HG03432 (cell line): ENCODE measurements around the gene MLNR.

Experiments
- ATAC-seq: cut with Tn5 transposase; IDR thresholded peaks from one replicate; pipeline ENCODE4 v1.9.1; 2021; ENCODE audit warnings: mild to moderate bottlenecking, moderate library complexity; ENCODE audit not compliant: unreplicated experiment

The MLNR gene

DNA sequence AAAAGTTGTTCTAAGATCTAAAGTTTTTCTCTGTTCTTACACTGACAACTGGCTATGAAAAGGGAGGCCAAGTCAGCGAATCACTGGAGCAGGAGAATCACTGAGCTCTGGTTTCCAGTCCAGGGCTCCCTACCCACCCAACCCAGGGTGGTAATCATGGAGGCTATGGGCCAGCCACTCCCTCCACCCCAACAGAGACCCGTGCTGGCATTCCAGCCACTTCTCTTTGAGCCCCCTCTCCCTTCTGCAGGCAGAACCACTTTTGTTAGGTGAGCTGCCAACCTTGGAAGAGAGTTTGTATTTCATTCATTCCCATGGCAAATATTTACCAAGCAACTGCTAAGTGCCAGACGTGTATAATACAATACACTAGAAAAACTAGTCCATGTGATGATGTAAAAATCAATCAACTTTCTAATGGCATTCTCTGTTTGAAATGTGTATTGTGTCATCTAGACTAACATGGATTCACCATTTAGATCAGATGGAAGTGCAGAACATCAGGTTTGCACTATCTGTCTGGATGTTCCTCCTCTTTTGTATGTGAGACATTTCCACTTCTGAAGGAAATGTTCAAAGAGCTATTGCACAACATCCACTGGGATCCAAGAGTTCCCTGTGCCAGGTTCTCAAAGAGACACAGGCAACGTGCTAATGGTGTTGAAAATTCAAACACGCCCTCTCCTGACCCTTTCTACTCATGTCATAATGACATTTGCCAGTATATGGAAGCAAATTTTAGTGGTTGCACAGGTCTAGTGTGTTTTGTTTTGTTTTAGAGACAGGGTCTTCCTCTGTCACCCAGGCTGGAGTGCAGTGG is 5.3 kb downstream of the MLNR start:
- ATAC-seq: no peak

- ATAC-seq: no peak
These were observed 6.5 kb downstream of the MLNR start for GRCh38 chr13:49226613-49227012.

DNA sequence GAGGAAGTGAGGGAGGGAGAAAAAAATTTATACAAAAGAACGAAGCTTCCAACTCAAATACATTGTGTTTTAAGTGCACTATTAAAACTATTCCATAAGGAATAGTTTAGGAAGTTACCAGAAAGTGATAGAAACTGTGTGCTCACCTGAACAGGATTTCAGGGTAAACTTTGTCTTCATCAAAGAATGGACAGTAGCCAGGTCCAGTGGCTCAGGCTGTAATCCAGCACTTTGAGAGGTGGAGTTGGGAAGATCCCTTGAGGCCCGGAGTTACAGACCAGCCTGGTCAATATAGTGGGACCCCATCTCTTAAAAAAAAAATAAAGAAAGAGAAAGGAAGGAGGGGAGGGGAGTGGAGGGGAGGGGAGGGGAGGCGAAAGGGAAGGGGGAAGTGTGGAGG is 14.6 kb downstream of the MLNR start:
- no peak for ATAC-seq

DNA sequence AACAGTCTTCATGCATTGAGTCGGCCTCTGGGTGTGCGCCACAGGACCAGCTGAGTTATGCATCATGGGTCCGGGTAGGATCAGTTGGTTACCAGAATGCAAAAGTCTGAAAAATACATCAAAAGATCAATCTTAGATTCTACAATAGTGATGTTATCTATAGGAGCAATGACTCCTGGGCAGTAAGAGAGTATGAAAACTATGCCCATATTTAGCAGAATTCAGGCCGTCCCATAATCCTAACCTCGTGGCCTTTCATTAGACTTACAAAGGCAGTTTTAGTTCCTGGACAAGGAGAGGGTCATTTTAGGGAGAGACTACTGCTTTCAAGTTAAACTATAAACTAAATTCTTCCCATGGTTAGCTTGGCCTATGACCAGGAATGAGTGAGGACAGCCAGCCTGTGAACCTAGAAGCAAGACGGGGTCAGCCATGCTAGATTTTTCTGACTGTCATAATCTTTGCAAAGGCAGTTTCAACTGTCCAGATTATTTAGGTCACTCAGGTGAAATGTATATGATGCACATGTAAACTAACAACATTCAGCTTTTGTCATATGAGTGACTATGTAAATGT is 15.8 kb downstream of the MLNR start:
- ATAC-seq: no peak

GRCh38 chr13:49238621-49239020 is 18.5 kb downstream of the MLNR start:
- ATAC-seq: no peak

- ATAC-seq: no peak
These were observed 19.9 kb downstream of the MLNR start for GRCh38 chr13:49240017-49240416.

DNA sequence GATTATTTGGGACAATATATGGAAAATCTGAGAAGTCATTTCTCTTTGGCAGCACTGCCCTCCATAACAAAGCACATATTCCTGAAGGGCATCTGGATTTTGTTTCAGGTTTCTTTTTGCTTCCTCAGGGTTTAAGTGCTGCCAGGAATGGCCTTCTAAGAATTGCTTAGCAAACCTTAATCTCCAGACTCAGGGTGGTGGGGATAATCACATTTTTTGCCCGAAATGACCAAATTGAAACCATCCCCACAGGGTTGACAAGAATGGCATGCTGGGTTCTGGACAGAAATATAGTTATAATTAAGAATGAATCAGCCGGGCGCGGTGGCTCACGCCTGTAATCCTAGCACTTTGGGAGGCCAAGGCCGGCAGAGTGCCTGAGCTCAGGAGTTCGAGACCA is 21.2 kb downstream of the MLNR start:
- ATAC-seq: no peak

- no peak for ATAC-seq
These were observed 25.0 kb downstream of the MLNR start for GRCh38 chr13:49245101-49245500.

GRCh38 chr13:49246850-49247642 is 26.9 kb downstream of the MLNR start:
- peak; percentile 40 for ATAC-seq

DNA sequence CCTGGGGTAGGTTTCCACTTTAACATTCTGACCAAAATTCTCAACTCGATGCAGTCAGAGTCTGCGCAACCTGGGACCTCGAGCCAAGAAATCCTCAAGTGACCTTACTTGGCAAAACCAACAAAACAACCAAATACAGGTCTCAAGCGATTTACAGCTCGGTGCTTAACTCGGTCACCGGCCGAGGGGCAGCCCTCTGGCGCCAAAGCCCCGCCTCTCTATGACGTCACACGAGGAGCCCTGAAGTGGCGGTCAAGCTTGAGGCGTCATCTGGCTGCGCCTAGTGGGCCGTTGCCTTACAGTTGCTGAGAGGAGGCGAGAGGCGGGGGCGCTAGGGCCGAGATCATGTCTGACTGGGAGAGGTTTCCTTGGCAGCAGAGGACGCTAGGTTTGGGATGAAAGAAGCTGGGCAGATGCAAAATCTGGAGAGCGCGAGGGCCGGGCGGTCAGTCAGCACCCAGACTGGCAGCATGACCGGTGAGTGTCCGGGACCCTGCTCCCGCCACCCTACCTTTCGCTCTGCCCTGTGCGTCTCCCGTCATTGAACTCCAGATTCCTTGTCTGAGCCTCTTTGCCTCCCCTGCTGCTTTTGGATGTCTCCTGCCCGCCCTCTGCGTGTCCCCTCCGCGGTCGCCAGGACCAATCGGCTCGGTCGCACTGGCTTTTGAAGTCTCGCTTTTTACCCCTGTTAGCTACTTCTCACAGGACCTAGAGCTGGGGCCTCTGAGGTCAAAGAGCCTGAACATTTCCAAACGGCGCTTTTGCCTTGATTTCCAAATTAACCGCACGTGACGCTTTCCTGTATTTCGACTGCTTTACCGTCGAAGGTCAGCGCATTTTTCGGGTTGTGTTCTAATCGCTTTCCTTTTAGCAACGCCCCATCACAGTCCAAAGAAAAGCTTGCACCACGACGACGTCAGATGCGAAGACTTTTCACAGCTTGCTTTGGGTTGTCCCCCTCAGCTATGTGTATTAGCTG is 27.8 kb downstream of the MLNR start, which contains the start of gene CDADC1:
TSS of gene CDADC1 (plus strand) at position 283 of the 979 bp plus-strand sequence. CDS start at position 396, 113 bp downstream.
- peak; percentile 95 for ATAC-seq

- no peak for ATAC-seq
These were observed 28.5 kb downstream of the MLNR start for GRCh38 chr13:49248622-49249002.

GRCh38 chr13:49251326-49251725 is 31.2 kb downstream of the MLNR start:
- ATAC-seq: no peak

- no peak for ATAC-seq
These were observed 33.2 kb downstream of the MLNR start for GRCh38 chr13:49253310-49253709.

DNA sequence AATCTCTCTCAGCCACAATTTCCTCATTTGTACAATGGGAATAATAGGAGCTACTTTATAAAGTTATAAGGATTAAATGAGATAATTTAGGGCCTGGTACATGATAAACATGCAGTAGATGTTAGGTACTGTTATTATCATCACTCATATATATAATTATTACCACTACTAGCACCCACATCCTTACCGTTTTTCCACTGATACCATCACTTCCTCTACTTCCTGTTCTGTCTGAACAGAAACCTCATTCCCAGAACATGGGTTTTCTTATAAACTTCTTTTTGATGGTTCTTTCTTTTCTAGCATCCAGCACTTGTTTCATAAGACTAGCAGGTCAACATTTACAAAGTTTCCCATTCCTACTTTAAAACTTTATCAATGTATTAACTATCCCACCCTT is 33.9 kb downstream of the MLNR start:
- no peak for ATAC-seq

GRCh38 chr13:49256841-49257240 is 36.7 kb downstream of the MLNR start:
- ATAC-seq: no peak

DNA sequence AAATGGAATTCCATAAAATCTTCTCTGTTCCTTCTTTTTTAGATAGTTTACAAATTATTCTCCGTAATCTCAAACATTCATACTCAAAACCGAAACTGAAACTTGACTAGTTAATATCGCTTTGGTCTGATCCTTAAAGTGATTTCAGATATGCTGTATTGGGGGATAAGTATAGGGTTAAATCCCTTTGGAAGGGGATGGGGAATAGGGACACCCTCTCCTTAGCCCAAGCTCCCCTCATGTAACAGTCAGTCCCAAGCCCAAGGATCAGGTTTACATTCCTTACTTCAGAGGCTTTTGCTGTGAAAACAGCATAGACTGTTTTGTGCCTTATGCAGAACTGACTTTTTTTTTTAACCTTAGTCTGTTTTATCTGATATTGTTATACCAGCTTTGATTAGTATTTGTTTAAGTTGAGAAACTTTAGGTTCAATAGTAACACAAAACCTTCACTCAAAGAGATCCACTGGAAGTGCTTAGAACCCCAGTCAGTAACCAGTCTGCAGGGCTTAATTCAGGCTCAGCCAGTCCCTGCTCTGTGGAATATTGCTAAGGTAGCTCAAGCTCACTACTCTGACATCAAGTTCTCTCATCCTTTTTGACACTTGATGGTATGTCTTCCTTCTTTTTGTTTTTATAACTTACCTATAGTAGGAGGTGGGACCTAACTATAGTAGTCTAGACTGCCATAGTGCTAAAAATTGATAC is 38.1 kb downstream of the MLNR start:
- no peak for ATAC-seq

DNA sequence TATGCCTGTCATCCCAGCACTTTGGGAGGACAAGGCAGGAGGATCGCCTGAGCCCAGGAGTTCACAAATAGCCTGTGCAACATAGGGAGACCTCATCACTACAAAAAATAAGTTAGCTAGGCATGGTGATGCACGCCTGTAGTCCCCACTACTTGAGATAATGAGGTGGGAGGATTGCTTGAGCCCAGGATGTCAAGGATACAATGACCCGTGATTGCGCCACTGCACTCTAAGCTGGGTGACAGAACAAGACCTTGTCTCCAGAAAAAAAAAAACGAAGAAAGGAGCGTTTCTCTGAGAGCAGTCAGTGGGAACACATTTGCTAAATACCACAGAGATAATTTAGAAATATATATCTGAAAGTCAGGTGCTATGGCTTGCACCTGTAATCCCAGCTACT is 39.4 kb downstream of the MLNR start:
- no peak for ATAC-seq

DNA sequence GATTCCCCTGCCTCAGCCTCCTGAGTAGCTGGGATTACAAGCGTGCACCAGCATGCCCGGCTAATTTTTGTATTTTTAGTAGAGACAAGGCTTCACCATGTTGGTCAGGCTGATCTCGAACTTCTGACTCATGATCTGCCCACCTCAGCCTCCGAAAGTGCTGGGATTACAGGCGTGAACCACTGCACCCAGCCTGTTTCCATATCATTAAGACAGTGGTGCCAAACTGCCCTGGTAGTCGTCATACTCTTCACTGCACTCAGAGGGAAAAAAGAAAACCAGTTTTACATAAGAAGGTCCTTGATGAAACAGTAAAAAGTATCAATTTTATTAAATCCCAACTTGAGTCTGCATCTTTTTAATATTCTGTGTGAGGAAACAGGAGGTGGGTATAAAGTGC is 42.5 kb downstream of the MLNR start:
- ATAC-seq: no peak

GRCh38 chr13:49265822-49266221 is 45.7 kb downstream of the MLNR start:
- ATAC-seq: no peak

GRCh38 chr13:49271264-49271663 is 51.1 kb downstream of the MLNR start:
- no peak for ATAC-seq
